HG03565 (cell line): ENCODE data around the gene SH3RF3.

Experiments
- ATAC-seq: cut with Tn5 transposase; IDR thresholded peaks from one replicate; pipeline ENCODE4 v1.9.1; 2021; ENCODE audit warnings: mild to moderate bottlenecking, moderate library complexity; ENCODE audit not compliant: unreplicated experiment

SH3RF3 gene

DNA sequence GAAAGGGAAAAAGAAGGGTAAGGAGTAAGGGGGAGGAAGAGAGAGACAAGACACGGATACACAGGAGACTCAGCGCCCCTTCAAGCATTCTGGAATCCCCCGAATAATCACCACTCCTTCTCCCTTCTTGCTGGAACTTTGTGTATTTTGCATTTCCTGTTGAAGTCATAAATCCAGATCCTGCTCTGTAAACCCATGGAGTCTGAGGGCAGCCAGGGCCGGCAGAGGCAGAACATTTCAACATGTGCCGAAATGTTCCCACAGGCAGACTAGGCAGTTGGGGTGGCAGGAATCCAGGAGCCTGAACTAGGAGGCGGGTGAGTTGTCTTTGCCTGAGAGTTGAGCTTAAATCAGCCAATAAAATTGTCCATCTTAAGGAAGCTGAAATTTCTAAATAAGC lies 193.1 kb downstream of the SH3RF3 start:
- no peak for ATAC-seq

DNA sequence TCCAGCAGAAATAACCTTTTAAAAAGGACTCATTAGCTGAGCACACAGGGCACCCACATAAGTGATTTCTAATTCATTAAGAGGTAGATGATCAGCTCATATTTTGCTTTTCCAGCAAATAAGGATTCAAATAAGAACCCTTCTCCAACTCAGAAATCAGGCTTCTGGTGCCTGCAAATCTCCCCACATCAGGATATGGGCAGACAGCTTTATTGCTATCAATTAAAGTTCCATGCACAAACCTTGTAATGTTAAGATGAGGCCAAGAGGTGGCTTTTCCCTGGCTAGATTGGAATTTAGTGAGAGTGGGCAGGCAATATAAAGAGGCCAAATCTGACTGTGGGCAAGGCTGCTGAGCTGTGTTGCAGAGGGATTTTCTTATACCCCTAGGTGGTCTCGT lies 193.6 kb downstream of the SH3RF3 start:
- ATAC-seq: no peak

- ATAC-seq: no peak
Observed at GRCh38 chr2:109324861-109325260, 195.9 kb downstream of the SH3RF3 start.

DNA sequence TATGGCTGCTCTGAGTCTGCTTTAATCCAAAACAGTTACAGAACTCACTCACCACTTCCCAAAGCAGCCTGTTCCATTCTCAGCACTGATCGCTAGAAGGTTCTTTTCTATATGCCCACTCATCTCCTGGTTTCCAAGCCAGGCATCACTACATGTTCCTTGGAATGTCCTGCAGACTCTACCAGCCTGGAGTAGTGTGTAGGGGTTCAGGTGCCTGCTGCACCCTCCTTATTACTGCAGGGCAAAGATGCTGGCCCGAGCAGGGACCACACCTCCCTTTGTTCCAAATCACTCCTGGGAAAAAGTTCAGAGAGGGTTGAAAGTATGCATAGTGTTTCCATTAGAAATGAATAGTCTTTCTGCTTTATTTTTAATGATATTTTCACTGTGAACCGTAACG lies 196.6 kb downstream of the SH3RF3 start:
- ATAC-seq: no peak

GRCh38 chr2:109326306-109326705 lies 197.3 kb downstream of the SH3RF3 start:
- no peak for ATAC-seq

DNA sequence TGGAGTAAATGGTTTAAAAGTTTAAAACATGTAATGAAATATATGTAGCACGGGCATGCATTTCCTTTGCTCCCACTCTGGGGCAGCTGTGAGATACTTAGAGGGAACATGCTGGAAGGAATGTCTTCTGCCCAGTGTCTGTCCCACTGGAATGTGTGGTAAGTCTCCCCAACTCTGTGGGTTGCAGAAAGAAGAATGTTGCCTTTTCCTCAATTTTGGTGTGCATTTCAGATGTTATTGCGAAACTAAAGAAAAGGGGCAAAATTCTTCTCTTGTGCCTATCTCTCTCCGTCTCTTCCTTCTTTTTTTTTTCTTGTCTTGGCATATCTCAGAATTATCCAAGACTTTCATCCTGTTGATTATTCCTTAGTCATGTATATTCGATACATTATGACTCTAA lies 201.1 kb downstream of the SH3RF3 start:
- ATAC-seq: no peak

- no peak for ATAC-seq
Observed at GRCh38 chr2:109331081-109331480, 202.1 kb downstream of the SH3RF3 start.

DNA sequence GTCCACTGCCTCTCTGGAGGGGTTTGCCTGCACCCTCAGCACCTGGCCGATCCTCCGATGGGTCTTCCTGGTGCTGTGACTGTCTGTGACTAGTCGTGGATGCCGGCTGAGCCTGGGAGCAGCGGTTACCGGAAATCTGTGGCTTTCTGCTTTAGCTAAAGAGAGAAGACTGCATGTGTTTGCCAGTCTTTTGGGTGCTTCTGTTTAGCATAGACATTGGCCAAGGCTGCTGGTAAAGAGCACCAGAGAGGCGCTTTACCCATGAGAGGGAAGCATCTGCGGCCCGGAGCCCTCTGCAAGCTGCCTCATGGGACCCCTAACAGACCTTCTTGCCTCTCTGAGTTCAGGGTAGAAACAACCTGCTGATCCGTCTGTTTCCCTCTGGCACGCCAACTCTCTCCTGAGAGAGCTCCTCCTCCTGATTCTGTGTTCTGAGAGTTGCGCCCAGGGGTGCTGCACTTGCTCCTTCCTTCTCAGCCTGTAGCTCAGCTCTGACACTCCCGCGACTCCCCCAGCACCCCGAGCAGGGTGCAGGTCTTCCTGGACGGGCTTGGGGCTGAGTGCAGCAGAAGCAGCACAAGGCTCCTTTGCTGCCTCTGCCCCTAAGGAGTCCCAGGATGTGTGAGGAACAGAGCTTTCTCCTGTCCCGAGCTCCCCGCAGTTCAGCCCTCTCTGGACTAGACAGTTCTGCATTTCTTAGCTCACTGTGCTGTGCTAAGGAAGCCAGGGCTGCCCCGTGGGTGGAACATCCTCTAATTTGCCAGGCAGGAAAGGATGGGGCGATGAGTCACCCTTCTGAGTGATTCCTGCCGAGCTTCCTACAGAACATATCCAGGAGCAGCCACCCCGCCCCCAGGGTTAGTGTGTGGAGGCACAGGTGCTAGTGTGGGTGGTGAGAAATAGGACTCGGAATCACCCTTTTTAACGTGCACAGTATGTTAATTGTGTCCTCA lies 203.2 kb downstream of the SH3RF3 start:
- ATAC-seq: no peak

DNA sequence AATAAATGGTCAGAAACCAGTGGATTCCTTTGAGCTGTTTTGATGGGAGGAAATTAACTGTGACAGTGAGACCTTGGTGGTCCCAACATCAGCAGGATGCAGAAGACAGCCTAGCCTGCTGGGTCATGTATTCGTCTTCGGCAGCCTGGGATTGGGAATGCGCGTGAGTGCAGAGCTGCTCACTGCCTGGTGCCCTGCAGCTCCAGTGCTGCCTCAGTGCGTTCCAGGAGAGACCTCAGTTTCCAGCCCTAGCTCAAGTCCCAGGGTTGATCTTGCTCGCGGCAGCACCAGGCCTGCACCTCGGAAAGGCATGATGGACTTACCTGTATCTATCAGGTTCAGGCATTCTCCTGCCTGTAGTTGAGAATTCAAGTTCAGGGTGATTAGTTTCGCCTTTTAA lies 203.9 kb downstream of the SH3RF3 start:
- ATAC-seq: no peak

DNA sequence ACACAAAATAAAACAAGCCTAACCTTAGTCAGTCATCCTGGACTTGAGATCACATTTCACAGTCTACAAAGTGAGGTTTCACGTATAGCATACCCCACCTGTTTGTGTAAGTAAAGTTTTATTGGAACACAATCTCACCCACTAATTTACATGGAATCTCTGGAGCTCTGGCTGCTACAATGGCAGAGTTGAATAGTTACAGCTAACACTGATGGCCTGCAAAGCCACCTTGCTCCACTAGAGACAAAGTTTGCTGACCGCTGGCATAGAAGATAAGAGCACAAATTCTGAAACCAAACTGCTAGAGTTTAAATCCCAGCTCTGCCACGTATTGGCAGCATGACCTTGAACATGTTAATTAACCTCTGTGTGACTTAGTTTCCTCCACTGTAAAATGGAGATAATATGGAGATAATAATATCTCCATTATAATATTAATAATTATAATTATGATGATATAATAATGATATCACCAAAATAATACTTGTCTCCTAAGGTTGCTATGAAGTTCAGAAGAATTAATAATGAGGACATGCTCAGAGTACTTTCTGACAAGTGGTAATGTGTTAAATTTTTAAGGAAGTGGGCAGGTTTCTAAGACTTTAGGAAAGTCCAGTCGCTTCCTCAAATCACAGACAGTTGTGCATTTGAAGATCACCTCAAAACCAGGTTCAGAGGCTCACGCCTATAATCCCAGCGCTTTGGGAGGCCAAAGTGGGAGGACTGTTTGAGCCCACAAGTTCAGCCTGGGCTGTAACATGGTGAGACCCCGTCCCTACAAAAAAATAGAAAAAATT lies 204.6 kb downstream of the SH3RF3 start:
- ATAC-seq: no peak

GRCh38 chr2:109335631-109336176 lies 206.7 kb downstream of the SH3RF3 start:
- ATAC-seq: no peak

DNA sequence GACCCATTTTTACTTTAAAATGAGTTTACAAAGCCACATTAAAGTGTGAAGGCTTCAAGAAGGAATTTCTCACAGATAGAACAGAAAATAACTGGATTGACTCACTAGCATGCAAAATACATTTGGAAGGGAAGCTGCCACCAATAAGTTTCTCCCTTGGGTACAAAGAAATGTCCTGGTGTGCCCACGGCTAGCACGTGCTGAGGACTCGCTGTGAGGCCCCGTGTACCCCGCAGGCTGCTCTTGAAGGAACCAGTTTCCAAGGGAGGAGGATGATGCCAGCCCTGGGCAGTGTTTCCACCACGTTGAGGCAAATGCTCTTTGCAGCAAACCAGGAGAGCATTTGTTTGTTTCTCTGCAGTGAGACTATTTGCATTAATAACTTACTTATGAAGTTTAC lies 207.3 kb downstream of the SH3RF3 start:
- no peak for ATAC-seq

- no peak for ATAC-seq
Observed at GRCh38 chr2:109337221-109337620, 208.2 kb downstream of the SH3RF3 start.

DNA sequence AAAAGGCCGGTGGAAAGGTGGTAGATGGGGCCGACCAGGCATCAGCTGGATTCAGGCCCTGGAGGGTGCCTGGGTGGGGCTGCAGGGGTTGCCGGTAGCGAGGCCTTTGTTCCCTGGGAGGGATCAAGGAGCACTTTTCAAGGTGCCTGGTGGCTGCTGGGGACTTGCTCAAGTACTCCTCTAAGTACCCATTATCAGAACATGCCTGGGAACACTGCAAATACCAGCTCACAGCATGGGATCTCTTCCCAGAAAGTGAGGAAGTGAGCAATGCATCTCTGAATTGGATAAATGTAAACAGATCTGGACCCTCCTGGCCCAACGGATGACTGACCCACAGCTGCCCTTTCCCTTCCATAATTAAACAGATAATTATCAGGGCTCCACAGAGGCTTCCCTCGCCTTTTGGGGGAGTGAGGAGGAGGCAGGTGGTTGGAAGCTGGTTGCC lies 210.5 kb downstream of the SH3RF3 start:
- ATAC-seq: no peak

DNA sequence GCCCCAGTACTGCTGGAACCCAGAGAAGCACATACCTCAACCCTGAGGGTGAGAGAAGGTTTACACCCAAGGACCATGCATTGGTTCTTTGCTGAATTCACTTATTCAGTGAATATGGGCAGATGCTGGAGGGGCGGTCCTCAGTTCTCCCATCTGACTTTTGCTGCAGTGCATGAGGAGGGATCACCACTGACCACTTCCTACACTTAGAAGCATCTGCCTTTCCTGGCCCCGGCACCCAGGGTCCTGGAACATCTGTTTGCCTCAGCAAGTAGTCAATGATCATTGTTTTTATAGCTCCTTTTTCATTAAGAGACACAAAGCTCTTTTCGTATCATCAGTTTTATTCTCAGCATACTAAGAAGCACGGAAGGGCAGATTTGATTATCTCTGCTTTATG lies 211.4 kb downstream of the SH3RF3 start:
- ATAC-seq: no peak

DNA sequence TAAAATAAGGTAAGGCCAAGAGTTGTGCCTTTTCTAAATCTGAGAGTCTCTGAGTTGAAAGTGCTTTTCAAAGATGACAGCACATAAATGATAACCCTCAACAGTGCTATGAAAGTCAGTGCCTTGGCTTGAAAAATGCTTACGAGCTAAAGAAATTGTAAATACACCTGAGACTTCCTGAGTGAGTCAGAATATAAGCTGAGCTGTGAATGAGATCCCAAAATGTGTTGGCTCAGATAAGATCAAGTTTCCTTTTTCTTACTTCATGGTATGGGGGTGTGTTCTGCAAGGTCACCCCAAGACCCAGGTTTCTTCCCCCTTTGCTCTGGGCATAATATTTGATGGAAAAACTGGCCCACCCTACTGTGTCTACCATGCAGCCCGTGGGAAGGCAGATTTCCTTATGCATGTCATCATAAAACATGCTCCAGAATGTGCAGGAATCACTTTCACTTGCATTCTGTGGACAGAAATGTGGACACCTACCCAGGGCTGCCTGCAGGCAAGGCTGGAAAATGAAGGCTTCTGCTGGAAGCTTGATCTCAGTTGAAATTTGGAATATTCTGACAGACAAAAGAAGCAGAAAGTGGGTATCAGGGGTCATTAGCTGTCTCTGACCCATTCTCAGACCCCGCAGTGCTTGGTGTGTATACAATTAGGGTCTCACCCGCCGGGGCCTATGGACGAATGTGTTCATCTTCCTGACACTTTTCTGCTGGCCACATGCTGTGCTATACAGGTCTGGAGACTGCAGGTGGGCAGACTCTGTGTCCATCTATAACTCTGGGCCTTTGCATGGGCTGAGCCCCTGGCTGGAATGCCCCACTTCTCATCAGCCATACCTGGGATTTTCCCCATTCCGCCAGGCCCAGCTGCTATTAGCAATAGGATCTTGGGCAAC lies 212.6 kb downstream of the SH3RF3 start:
- no peak for ATAC-seq

GRCh38 chr2:109342256-109342850 lies 213.3 kb downstream of the SH3RF3 start:
- no peak for ATAC-seq

- no peak for ATAC-seq
Observed at GRCh38 chr2:109342930-109343329, 213.9 kb downstream of the SH3RF3 start.

DNA sequence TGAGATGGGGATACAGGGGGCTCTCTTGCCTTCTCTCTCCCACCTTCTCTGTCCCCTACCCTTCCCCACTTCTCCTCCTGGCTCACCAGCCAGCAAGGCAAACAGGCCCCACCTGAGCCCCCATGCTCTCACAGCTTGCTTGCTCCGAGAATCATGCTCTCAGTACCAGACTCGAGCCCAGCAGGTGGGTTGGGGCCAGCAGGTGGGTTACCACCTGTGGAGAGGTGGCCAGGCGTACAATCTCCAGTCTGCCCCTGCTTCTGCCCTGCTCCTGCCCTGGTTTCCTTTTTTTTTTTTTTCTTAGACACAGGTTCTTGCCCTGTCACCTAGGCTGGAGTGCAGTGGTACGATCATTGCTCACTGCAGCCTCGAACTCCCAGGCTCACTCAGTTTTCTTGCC lies 214.5 kb downstream of the SH3RF3 start:
- no peak for ATAC-seq

DNA sequence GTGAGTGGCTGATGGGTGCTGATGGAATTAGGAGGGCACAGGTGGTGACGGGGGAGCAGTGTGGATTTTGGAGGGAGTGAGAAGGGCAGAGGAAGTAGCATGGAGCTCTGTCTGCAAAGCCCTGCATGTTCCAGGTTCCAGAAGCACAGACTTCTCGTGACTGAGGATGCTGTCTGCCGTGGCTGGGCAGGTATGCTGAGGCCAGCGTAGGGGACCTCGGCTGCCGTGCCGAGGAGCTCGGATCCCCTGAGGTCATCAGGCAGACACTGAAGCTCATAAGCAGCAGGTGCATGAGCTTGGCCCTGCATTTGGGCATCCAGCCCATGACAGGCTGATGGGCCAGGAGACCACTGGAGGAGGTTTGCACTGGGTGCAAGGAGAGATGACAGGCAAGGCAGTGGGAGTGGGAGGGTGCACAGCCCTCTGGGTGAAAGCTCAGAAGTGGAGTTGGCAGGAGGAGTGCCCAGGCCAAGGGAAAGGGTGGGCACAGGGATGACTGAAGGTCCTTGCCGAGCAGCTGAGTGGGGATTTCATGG lies 215.3 kb downstream of the SH3RF3 start:
- ATAC-seq: no peak
